Spleen (tissue), 7 donors: Measurements from ENCODE around the gene LAMA5.

ENCODE experiments used
- CTCF ChIP-seq, 11 experiments: fragments of 200-600 bp in 7 of 11; fragments of 450-650 bp in 4 of 11; sonication (generic) in 4 of 11; IDR thresholded peaks in 8 of 11; conservative IDR thresholded peaks in 3 of 11; 1 replicate in 7 of 11; 2 replicates in 4 of 11; pipeline versions ENCODE4 v1.4.0 to v1.8.0; 2016 to 2021; ENCODE audit warnings: antibody characterized with exemption in 11 of 11, inconsistent platforms in 4 of 11, mild to moderate bottlenecking in 1 of 11
- POLR2A ChIP-seq, 3 donors: fragments of 450-650 bp; IDR thresholded peaks; one replicate each; pipeline ENCODE4 v1.5.1; 2017; ENCODE audit warnings: antibody characterized with exemption in 3 of 3, mild to moderate bottlenecking in 1 of 3
- donor health status: DM: no; HTN: no; CAD: no; lungs with moderate emphysema.
- donor health status: DM: no; HTN: no; CAD: no.
- donor health status: DM: no; HTN: no; CAD: no.

- TF ChIP-seq CTCF (IDR thresholded peaks at IDR 0.05 in 8 of 11, conservative IDR thresholded peaks at IDR 0.05 in 3 of 11) (no peak), POLR2A (IDR thresholded peaks at IDR 0.05) (no peak)
Observed at GRCh38 chr20:62413025-62413570, 46.0 kb upstream of the LAMA5 start.
